HL-60 (cell line): ENCODE results near the gene NHSL2.

Experiments
- DNase-seq, 2 experiments: peaks; one replicate each; pipeline ENCODE4 v3.0.0-alpha.2; 2010 to 2020; ENCODE audit warnings: low read depth in 1 of 2, low spot score in 1 of 2
- H3K27ac ChIP-seq: fragments of 250-450 bp; sonication (Bioruptor Pico); replicated peaks from 2 replicates; pipeline ENCODE4 v1.5.1; 2020; ENCODE audit warnings: mild to moderate bottlenecking, moderate library complexity
- H3K27me3 ChIP-seq: fragments of 250-450 bp; sonication (Bioruptor Pico); 2 replicates; pipeline ENCODE4 v1.5.1; 2021; ENCODE audit warnings: mild to moderate bottlenecking, moderate library complexity; ENCODE audit not compliant: insufficient read depth, poor library complexity, severe bottlenecking
- H3K4me3 ChIP-seq: replicated peaks from 2 replicates; pipeline ENCODE4 v1.5.1; 2011; ENCODE audit warnings: mild to moderate bottlenecking, control low read depth, low read length; ENCODE audit not compliant: insufficient read depth
- GABPA ChIP-seq: IDR thresholded peaks from 2 replicates; pipeline ENCODE4 v1.6.1; 2012; ENCODE audit warnings: low read depth
- POLR2AphosphoS5 ChIP-seq: IDR thresholded peaks from 2 replicates; pipeline ENCODE4 v1.6.1; 2012; ENCODE audit warnings: low read depth
- SPI1 ChIP-seq: IDR thresholded peaks from 2 replicates; pipeline ENCODE4 v1.6.1; 2012; ENCODE audit warnings: low read depth, mild to moderate bottlenecking, borderline replicate concordance
- TF ChIP-seq, protein P1 (sequence below): IDR thresholded peaks from one replicate; pipeline ENCODE4 v1.5.1; 2011; ENCODE audit warnings: low read length, control low read depth, inconsistent platforms; ENCODE audit not compliant: insufficient read depth
- TF ChIP-seq, protein P2 (sequence below): IDR thresholded peaks from 2 replicates; pipeline ENCODE4 v1.6.1; 2012; ENCODE audit warnings: low read depth; ENCODE audit not compliant: insufficient replicate concordance

The NHSL2 gene

DNA sequence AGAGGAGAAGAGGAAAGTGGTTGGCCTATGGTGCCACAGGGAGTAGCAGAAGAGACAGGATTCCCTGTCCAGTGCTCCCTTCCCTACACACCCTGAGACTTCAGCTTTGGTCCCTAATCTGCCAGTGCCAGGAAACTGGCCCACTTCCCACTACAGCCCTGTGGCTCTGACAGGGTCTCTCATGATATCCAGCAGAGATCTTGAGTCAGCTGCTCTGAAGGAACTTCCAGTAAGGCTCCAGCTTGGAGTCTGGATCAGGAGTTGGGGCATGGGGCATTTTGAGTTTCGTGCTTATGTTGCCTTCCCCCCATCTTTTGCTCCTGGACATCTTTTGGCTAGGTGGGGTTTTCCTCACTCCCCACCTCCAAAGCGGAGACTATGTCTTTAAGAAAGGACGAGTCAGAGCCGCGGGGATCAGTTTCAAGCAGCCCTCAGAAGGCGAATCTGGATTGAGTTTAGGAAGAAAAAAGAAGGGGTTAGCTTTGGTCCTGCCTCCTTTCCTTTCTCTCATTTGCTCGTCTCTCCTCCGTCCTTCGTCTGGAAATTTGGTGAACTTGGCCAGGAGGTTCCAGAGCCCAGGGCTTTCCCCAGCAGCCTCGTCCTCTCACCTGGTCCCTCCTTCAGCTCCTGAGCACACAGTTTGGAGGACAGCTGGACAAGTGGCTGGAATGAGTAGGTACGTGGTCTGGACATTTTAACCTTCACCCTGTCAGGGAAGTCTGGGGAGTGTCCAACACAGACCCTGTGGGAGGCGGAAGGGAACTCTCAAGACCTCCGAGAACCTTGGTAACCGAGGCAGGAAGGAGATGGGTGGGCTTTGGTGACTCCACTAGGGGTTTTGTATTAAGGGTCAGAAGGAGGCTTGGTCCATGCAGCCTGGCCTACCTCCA is 116.6 kb downstream of the NHSL2 start:
- Histone ChIP-seq H3K4me3 (no peak overlapping the region), H3K27me3 (no peaks in the 10 kb centered on the region), H3K27ac (no peak overlapping the region)
- TF ChIP-seq, protein P1, sequence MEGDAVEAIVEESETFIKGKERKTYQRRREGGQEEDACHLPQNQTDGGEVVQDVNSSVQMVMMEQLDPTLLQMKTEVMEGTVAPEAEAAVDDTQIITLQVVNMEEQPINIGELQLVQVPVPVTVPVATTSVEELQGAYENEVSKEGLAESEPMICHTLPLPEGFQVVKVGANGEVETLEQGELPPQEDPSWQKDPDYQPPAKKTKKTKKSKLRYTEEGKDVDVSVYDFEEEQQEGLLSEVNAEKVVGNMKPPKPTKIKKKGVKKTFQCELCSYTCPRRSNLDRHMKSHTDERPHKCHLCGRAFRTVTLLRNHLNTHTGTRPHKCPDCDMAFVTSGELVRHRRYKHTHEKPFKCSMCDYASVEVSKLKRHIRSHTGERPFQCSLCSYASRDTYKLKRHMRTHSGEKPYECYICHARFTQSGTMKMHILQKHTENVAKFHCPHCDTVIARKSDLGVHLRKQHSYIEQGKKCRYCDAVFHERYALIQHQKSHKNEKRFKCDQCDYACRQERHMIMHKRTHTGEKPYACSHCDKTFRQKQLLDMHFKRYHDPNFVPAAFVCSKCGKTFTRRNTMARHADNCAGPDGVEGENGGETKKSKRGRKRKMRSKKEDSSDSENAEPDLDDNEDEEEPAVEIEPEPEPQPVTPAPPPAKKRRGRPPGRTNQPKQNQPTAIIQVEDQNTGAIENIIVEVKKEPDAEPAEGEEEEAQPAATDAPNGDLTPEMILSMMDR, result no peak
- TF ChIP-seq, protein P2, sequence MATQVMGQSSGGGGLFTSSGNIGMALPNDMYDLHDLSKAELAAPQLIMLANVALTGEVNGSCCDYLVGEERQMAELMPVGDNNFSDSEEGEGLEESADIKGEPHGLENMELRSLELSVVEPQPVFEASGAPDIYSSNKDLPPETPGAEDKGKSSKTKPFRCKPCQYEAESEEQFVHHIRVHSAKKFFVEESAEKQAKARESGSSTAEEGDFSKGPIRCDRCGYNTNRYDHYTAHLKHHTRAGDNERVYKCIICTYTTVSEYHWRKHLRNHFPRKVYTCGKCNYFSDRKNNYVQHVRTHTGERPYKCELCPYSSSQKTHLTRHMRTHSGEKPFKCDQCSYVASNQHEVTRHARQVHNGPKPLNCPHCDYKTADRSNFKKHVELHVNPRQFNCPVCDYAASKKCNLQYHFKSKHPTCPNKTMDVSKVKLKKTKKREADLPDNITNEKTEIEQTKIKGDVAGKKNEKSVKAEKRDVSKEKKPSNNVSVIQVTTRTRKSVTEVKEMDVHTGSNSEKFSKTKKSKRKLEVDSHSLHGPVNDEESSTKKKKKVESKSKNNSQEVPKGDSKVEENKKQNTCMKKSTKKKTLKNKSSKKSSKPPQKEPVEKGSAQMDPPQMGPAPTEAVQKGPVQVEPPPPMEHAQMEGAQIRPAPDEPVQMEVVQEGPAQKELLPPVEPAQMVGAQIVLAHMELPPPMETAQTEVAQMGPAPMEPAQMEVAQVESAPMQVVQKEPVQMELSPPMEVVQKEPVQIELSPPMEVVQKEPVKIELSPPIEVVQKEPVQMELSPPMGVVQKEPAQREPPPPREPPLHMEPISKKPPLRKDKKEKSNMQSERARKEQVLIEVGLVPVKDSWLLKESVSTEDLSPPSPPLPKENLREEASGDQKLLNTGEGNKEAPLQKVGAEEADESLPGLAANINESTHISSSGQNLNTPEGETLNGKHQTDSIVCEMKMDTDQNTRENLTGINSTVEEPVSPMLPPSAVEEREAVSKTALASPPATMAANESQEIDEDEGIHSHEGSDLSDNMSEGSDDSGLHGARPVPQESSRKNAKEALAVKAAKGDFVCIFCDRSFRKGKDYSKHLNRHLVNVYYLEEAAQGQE, result no peak
- TF ChIP-seq SPI1 (no peak), GABPA (no peak), POLR2AphosphoS5 (no peak)
- DNase-seq, result no peak

GRCh38 chrX:72027914-72028307 is 117.3 kb downstream of the NHSL2 start:
- TF ChIP-seq, protein P1, result no peak
- H3K27ac ChIP-seq, result no peak overlapping the region
- no peak for DNase-seq
- H3K4me3 ChIP-seq, result no peak overlapping the region
- H3K27me3 ChIP-seq, result no peaks in the 10 kb centered on the region

- Histone ChIP-seq H3K27me3 (no peaks in the 10 kb centered on the region), H3K27ac (no peak overlapping the region)
These were observed 118.2 kb downstream of the NHSL2 start for GRCh38 chrX:72028701-72029470.

DNA sequence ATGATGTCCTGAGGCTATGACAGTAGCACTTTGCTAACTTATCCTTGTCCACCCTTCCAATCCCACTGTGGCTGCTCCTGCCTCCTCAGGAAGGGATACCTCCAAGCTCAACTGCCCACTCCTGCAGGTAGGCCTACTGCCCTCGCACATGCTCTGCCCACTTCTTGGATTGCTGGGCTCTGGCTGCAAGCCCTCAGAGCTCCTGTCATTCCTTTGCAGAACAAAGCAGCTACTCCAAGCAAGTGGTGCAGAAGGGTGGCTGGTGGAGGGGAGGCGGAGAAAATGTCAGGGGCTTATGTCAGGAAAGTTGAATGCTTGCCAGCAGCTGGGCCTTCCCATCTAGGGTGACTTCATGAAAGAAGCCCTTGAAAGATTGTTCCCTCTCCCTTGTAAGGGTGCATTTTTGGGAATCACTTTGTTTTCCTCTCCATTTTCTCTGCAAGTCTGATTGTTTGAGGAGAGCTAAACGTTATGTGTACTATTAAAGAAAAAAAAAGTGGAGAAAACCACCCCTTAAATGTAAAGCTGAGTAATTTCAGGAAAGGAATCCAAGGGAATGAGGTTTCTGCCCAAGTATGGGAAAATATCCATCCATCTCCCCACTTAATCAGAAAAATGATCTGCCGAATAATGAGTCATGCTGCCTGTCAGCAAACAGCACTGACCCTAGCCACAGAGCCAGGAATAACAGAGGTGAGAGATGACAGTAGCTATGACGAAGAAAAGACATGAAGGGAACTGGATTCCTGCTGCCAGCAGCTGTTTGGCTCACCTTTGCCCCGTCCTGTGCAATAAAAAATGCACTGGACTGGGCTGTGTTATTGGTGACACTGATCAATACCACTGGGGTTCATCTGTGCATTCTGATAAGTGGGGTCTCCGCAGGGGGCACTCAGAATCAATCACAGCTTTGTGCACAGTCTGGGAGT is 119.1 kb downstream of the NHSL2 start:
- Histone ChIP-seq H3K27me3 (no peaks in the 10 kb centered on the region), H3K27ac (no peak overlapping the region), H3K4me3 (no peak overlapping the region)
- TF ChIP-seq GABPA, result no peak
- TF ChIP-seq, protein P2, result no peak
- TF ChIP-seq SPI1, result no peak
- no peak for TF ChIP-seq POLR2AphosphoS5
- TF ChIP-seq, protein P1, result no peak
- DNase-seq, result no peak

More at GRCh38 chrX:72028701-72029470, 118.2 kb downstream of the NHSL2 start:
- no peak for DNase-seq
- no peak overlapping the region for H3K4me3 ChIP-seq
- no peak for TF ChIP-seq SPI1
